HepG2 (cell line): ENCODE measurements around the gene DCDC2. TPM values are rescaled to one million over a fixed set of nuclear protein-coding genes. Genes with fewer than 3 reads are reported as not detected.

Experiments used
- ATAC-seq: fragments of 200-7000 bp; cut with Tn5 transposase; 3 replicates; pipeline ENCODE4 v1.9.1; 2020; ENCODE audit warnings: mild to moderate bottlenecking, moderate library complexity
- BruUV-seq: library from RNA; stranded (reverse); fragments of 400-500 nt; replicated peaks from 2 replicates; lab custom pipeline; 2021; lab: Mats Ljungman, UMichigan
- CTCF ChIA-PET: fragments of 300-600 bp; formaldehyde crosslinking; extraction: SDS; loops from one replicate; lab custom pipeline; 2021; ENCODE audit warnings: low total read pairs, inconsistent platforms, low intra/inter-chr PET ratio; lab: Yijun Ruan, JAX
- POLR2A ChIA-PET: fragments of 350-600 bp; sonication (Branson Sonifier 250); formaldehyde crosslinking; loops from one replicate; lab custom pipeline; 2020; ENCODE audit warnings: antibody characterized with exemption, inconsistent platforms; lab: Yijun Ruan, JAX
- DNase-seq: peaks from one replicate; pipeline ENCODE4 v3.0.0-alpha.2; 2015; ENCODE audit warnings: low spot score
- FAIRE-seq: peaks from 3 replicates; lab custom pipeline; 2011; peaks lifted over from hg19 to GRCh38; lab: Jason Lieb, UNC
- H2AFZ ChIP-seq: one replicate; pipeline ENCODE4 v1.6.1; 2011; ENCODE audit warnings: low read length, inconsistent platforms
- H3K27ac ChIP-seq: fragments of 300-600 bp; 3 replicates; pipeline ENCODE4 v1.8.0; 2011; ENCODE audit warnings: mixed run types, mild to moderate bottlenecking, mixed read lengths, low read length, inconsistent platforms; ENCODE audit not compliant: insufficient read depth; ENCODE audit errors: extremely low read length
- H3K27me3 ChIP-seq, 2 experiments: fragments of 200-600 bp in 1 of 2; 2 replicates in 1 of 2; 3 replicates in 1 of 2; pipeline versions ENCODE4 v1.6.0 to v1.8.0; 2011; ENCODE audit warnings: low read length in 2 of 2, mild to moderate bottlenecking in 2 of 2, moderate library complexity in 2 of 2, inconsistent platforms in 1 of 2; ENCODE audit not compliant: insufficient read depth in 2 of 2, control insufficient read depth in 1 of 2
- H3K36me3 ChIP-seq, 2 experiments: fragments of 200-600 bp in 1 of 2; replicated peaks in 1 of 2; 2 replicates in 1 of 2; 3 replicates in 1 of 2; pipeline versions ENCODE4 v1.5.1 to v1.8.0; 2011; ENCODE audit warnings: low read length in 2 of 2, inconsistent platforms in 1 of 2; ENCODE audit not compliant: insufficient read depth in 2 of 2, control insufficient read depth in 1 of 2
- H3K4me1 ChIP-seq: 2 replicates; pipeline ENCODE4 v1.5.1; 2012; ENCODE audit warnings: low read length, inconsistent platforms; ENCODE audit not compliant: insufficient read depth
- H3K4me2 ChIP-seq: 2 replicates; pipeline ENCODE4 v1.6.0; 2011; ENCODE audit warnings: low read depth, low read length, inconsistent platforms
- H3K4me3 ChIP-seq, 3 experiments: fragments of 200-600 bp in 1 of 3; sonication (generic), shearing (Covaris generic) in 1 of 3; replicated peaks in 1 of 3; 2 replicates each; pipeline ENCODE4 v1.5.1; 2011 to 2016; ENCODE audit warnings: low read length in 3 of 3, inconsistent platforms in 2 of 3, low read depth in 2 of 3, mild to moderate bottlenecking in 2 of 3, control low read depth in 1 of 3, mixed read lengths in 1 of 3; ENCODE audit not compliant: insufficient read depth in 1 of 3
- H3K79me2 ChIP-seq: one replicate; pipeline ENCODE4 v1.6.1; 2011; ENCODE audit warnings: low read length, inconsistent platforms; ENCODE audit not compliant: insufficient read depth
- H3K9ac ChIP-seq: 2 replicates; pipeline ENCODE4 v1.6.0; 2011; ENCODE audit warnings: mild to moderate bottlenecking, low read depth, low read length, inconsistent platforms; ENCODE audit not compliant: insufficient read depth
- H3K9me3 ChIP-seq: 2 replicates; pipeline ENCODE4 v1.5.1; 2012; ENCODE audit warnings: mild to moderate bottlenecking, low read length
- H4K20me1 ChIP-seq: 2 replicates; pipeline ENCODE4 v1.6.0; 2011; ENCODE audit warnings: inconsistent platforms, mild to moderate bottlenecking, low read length, moderate library complexity; ENCODE audit not compliant: insufficient read depth
- BRD4 ChIP-seq: sonication (generic); formaldehyde crosslinking; IDR thresholded peaks from 2 replicates; pipeline ENCODE4 v1.4.0; 2020; ENCODE audit warnings: missing genetic modification reagents
- DNMT1 ChIP-seq: sonication (generic); formaldehyde crosslinking; IDR thresholded peaks from 2 replicates; pipeline ENCODE4 v1.5.1; 2020; ENCODE audit warnings: mild to moderate bottlenecking, missing genetic modification reagents
- FLYWCH1 ChIP-seq: sonication (generic); formaldehyde crosslinking; IDR thresholded peaks from 2 replicates; pipeline ENCODE4 v1.8.1; 2023; ENCODE audit warnings: mild to moderate bottlenecking, missing genetic modification reagents
- HNRNPK ChIP-seq: fragments of 200-400 bp; formaldehyde crosslinking; IDR thresholded peaks from 2 replicates; pipeline ENCODE4 v1.6.1; 2018; ENCODE audit warnings: low read length, low read depth, moderate library complexity, mild to moderate bottlenecking; ENCODE audit not compliant: poor library complexity, severe bottlenecking
- HOXA9 ChIP-seq: sonication (generic); formaldehyde crosslinking; IDR thresholded peaks from 2 replicates; pipeline ENCODE4 v1.8.1; 2022; ENCODE audit warnings: missing genetic modification reagents, mild to moderate bottlenecking, moderate library complexity, borderline replicate concordance
- ISX ChIP-seq: sonication (generic); formaldehyde crosslinking; conservative IDR thresholded peaks from 2 replicates; pipeline ENCODE4 v1.5.0; 2020; ENCODE audit warnings: missing genetic modification reagents
- MEIS2 ChIP-seq: sonication (generic); formaldehyde crosslinking; IDR thresholded peaks from 2 replicates; pipeline ENCODE4 v1.9.0; 2021; ENCODE audit warnings: mild to moderate bottlenecking, missing genetic modification reagents
- NRL ChIP-seq: sonication (generic); formaldehyde crosslinking; IDR thresholded peaks from 2 replicates; pipeline ENCODE4 v1.5.0; 2020; ENCODE audit warnings: missing genetic modification reagents, mild to moderate bottlenecking, moderate library complexity, borderline replicate concordance
- RNF2 ChIP-seq: fragments of 450-650 bp; conservative IDR thresholded peaks from 2 replicates; pipeline ENCODE4 v1.6.1; 2016; ENCODE audit warnings: low read depth
- ZNF329 ChIP-seq: sonication (generic); formaldehyde crosslinking; IDR thresholded peaks from 2 replicates; pipeline ENCODE4 v1.9.0; 2021; ENCODE audit warnings: low read depth, mild to moderate bottlenecking, missing genetic modification reagents
- WGBS: methylation state at CpG from one replicate; pipeline ENCODE4 v1.1.6; 2017; ENCODE audit warnings: low lambda C conversion rate; 5-methylcytosine and 5-hydroxymethylcytosine counted together
- in situ Hi-C: cut with HindIII; loops from 2 replicates; pipeline ENCODE4 v1.10.0; 2017; ENCODE audit warnings: low pct_unique_long_range_greater_than_20kb; ENCODE audit not compliant: extremely low pct_ligation_motif_present
- intact Hi-C: fragments of 100-400 bp; cut with micrococcal nuclease; formaldehyde crosslinking; loops from one replicate; pipeline ENCODE4 v1.10.0; 2022; ENCODE audit not compliant: unreplicated experiment
- polyA plus RNA-seq, 8 experiments: library from polyadenylated mRNA; depleted of rRNA in 3 of 8; stranded (reverse) in 7 of 8; unstranded in 1 of 8; fragments of >200 nt; fragmentation: Illumina TruSeq in 4 of 8; extraction: Trizol in 4 of 8; gene quantifications; 2 replicates each; pipeline versions ENCODE4 v1.2.1 to v1.2.3, GENCODE V29; 2011 to 2016; ENCODE audit warnings: low read depth in 4 of 8, missing spikeins in 1 of 8, mixed read lengths in 1 of 8; ENCODE audit not compliant: insufficient read depth in 1 of 8
- total RNA-seq, 5 experiments: library from RNA; depleted of rRNA; stranded (reverse); fragments of >200 nt; fragmentation: Illumina TruSeq; extraction: Trizol; gene quantifications; 2 replicates each; pipeline ENCODE4 v1.2.3, GENCODE V29; 2016; ENCODE audit warnings: low read depth in 1 of 5
- TF ChIP-seq, protein P1 (sequence below): IDR thresholded peaks from 2 replicates; pipeline ENCODE4 v1.6.1; 2016
- TF ChIP-seq, protein P2 (sequence below): sonication (generic); formaldehyde crosslinking; IDR thresholded peaks from 2 replicates; pipeline ENCODE4 v1.9.0; 2021; ENCODE audit warnings: missing genetic modification reagents, mild to moderate bottlenecking, borderline replicate concordance
- TF ChIP-seq, protein P3 (sequence below): sonication (generic); formaldehyde crosslinking; IDR thresholded peaks from 2 replicates; pipeline ENCODE4 v1.8.0; 2022; ENCODE audit warnings: low read depth, missing genetic modification reagents

DCDC2 gene
- total and polyA plus RNA-seq, 2 of the 13 experiments (the other 11 are each of a cell fraction or from before 2014, with no cell fraction given), result 9.0 to 36.2 TPM

DNA sequence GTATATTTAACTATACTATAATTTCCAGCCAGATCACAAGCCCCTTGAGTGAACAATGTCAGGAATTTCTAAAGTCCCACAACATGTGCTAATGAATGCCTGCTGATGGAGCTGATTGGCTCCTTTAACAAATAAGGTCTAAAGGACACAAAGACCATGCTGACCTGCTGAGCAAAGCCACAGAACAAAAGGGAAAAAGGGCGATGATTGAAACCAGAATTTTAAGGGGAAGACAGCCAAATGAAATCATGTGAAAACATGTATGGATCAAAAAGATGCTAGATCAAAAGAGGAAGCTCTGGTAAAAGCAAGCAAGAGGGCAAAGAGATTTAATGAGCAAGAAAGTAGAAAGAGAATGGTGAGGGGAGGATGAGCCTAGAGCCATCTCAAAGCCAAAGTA is 105.6 kb downstream of the DCDC2 start:
- Histone ChIP-seq H3K9ac (no peak overlapping the region), H3K4me1 (peaks cover 6% of the 10 kb centered on the region; the same call in 1 of the 2 replicates), H3K27me3 (no peaks in the 10 kb centered on the region), H3K4me3 (no peak overlapping the region), H3K9me3 (no peaks in the 10 kb centered on the region), H3K4me2 (no peak overlapping the region), H2AFZ (no peak overlapping the region), H4K20me1 (0 out of 2 replicates have a peak, but pooled peaks cover 3% of the 10 kb centered on the region), H3K27ac (no peak overlapping the region), H3K36me3 (peaks cover 7 to 16% of the 10 kb centered on the region in 2 experiments; a peak in 4 of 5 replicates), H3K79me2 (peaks cover 2% of the 10 kb centered on the region)
- peak; percentile 32 for FAIRE-seq
- in situ Hi-C loops, result no loop called here
- intact Hi-C loops, result no loop called here
- ATAC-seq, result no peak
- CTCF ChIA-PET, result no interaction called here
- DNase-seq, result no peak
- TF ChIP-seq MEIS2 (CRISPR knock-in tag) (no peak), ISX (CRISPR knock-in tag) (no peak), BRD4 (CRISPR knock-in tag) (no peak), DNMT1 (no peak), FLYWCH1 (no peak), ZNF329 (CRISPR knock-in tag) (no peak), NRL (no peak), RNF2 (no peak), HNRNPK (no peak), HOXA9 (CRISPR knock-in tag) (no peak)
- TF ChIP-seq, protein P1, sequence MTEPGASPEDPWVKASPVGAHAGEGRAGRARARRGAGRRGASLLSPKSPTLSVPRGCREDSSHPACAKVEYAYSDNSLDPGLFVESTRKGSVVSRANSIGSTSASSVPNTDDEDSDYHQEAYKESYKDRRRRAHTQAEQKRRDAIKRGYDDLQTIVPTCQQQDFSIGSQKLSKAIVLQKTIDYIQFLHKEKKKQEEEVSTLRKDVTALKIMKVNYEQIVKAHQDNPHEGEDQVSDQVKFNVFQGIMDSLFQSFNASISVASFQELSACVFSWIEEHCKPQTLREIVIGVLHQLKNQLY (CRISPR knock-in tag), result no peak
- TF ChIP-seq, protein P2, sequence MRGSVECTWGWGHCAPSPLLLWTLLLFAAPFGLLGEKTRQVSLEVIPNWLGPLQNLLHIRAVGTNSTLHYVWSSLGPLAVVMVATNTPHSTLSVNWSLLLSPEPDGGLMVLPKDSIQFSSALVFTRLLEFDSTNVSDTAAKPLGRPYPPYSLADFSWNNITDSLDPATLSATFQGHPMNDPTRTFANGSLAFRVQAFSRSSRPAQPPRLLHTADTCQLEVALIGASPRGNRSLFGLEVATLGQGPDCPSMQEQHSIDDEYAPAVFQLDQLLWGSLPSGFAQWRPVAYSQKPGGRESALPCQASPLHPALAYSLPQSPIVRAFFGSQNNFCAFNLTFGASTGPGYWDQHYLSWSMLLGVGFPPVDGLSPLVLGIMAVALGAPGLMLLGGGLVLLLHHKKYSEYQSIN (CRISPR knock-in tag), result no peak
- TF ChIP-seq, protein P3, sequence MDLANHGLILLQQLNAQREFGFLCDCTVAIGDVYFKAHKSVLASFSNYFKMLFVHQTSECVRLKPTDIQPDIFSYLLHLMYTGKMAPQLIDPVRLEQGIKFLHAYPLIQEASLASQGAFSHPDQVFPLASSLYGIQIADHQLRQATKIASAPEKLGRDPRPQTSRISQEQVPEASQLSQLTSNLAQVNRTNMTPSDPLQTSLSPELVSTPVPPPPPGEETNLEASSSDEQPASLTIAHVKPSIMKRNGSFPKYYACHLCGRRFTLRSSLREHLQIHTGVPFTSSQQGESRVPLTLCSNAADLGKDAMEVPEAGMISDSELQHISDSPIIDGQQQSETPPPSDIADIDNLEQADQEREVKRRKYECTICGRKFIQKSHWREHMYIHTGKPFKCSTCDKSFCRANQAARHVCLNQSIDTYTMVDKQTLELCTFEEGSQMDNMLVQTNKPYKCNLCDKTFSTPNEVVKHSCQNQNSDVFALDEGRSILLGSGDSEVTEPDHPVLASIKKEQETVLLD (CRISPR knock-in tag), result no peak
- 92% methylated on average over 1 of the region's 1 CpG for WGBS
- POLR2A ChIA-PET, result no interaction called here
- BruUV-seq, result no TSS peak
